HEK293 (cell line): ENCODE measurements around the gene CYP4F3.

ENCODE experiments used
- CTCF ChIA-PET: fragments of 350-600 bp; formaldehyde crosslinking; extraction: SDS; loops from one replicate; lab custom pipeline; 2021; ENCODE audit warnings: antibody characterized with exemption; lab: Yijun Ruan, JAX
- POLR2A ChIA-PET: fragments of 300-600 bp; formaldehyde crosslinking; extraction: SDS; loops from one replicate; lab custom pipeline; 2020; ENCODE audit warnings: antibody characterized with exemption, inconsistent platforms; lab: Yijun Ruan, JAX
- H3K27ac ChIP-seq: fragments of 200-500 bp; sonication (Bioruptor generic); 2 replicates; pipeline ENCODE4 v1.5.1; 2014; ENCODE audit warnings: low read depth, low read length, control low read depth, inconsistent platforms; ENCODE audit errors: extremely low read depth
- H3K36me3 ChIP-seq, 2 experiments: fragments of 200-500 bp in 1 of 2; sonication (Bioruptor generic) in 1 of 2; 1 replicate in 1 of 2; 2 replicates in 1 of 2; pipeline ENCODE4 v1.5.1; 2014 to 2017; ENCODE audit warnings: inconsistent platforms in 2 of 2, low read length in 2 of 2; ENCODE audit not compliant: control insufficient read depth in 2 of 2, insufficient read depth in 1 of 2
- H3K4me1 ChIP-seq: fragments of 200-500 bp; sonication (Bioruptor generic); 2 replicates; pipeline ENCODE4 v1.5.1; 2014; ENCODE audit warnings: mild to moderate bottlenecking, low read length, inconsistent platforms; ENCODE audit not compliant: control insufficient read depth, insufficient read depth
- H3K4me3 ChIP-seq: 2 replicates; pipeline ENCODE4 v1.5.1; 2011; ENCODE audit warnings: low read depth, mild to moderate bottlenecking, control low read depth, low read length, moderate library complexity
- H3K9me3 ChIP-seq: fragments of 200-500 bp; sonication (Bioruptor generic); 2 replicates; pipeline ENCODE4 v1.5.1; 2014; ENCODE audit warnings: low read depth, low read length, inconsistent platforms; ENCODE audit not compliant: control insufficient read depth, insufficient read depth
- HOXA7 ChIP-seq: sonication (generic); formaldehyde crosslinking; IDR thresholded peaks from 2 replicates; pipeline ENCODE4 v1.8.1; 2022; ENCODE audit warnings: missing genetic modification reagents, borderline replicate concordance
- HOXD13 ChIP-seq: sonication (generic); formaldehyde crosslinking; IDR thresholded peaks from 2 replicates; pipeline ENCODE4 v1.8.0; 2022; ENCODE audit warnings: missing genetic modification reagents, borderline replicate concordance
- KLF16 ChIP-seq: fragments of 450-650 bp; formaldehyde crosslinking; IDR thresholded peaks from 2 replicates; pipeline ENCODE4 v1.5.1; 2017; ENCODE audit warnings: missing biosample characterization, missing genetic modification characterization
- PRDM1 ChIP-seq: fragments of 450-650 bp; formaldehyde crosslinking; IDR thresholded peaks from 2 replicates; pipeline ENCODE4; 2016; ENCODE audit warnings: missing biosample characterization, missing genetic modification characterization
- ZBTB48 ChIP-seq: fragments of 450-650 bp; formaldehyde crosslinking; IDR thresholded peaks from 2 replicates; pipeline ENCODE4 v1.5.1; 2016; ENCODE audit warnings: missing biosample characterization, missing genetic modification characterization
- ZNF350 ChIP-seq: fragments of 450-650 bp; formaldehyde crosslinking; IDR thresholded peaks from 2 replicates; pipeline ENCODE4 v1.5.0; 2017; ENCODE audit warnings: missing biosample characterization, mild to moderate bottlenecking, missing genetic modification characterization
- ZNF416 ChIP-seq: fragments of 450-650 bp; formaldehyde crosslinking; IDR thresholded peaks from 2 replicates; pipeline ENCODE4 v1.5.1; 2016; ENCODE audit warnings: missing biosample characterization, missing genetic modification characterization
- ZNF529 ChIP-seq: fragments of 450-650 bp; formaldehyde crosslinking; IDR thresholded peaks from 2 replicates; pipeline ENCODE4 v1.5.1; 2017; ENCODE audit warnings: missing genetic modification characterization, missing biosample characterization; ENCODE audit not compliant: insufficient replicate concordance
- ZNF670 ChIP-seq: fragments of 450-650 bp; formaldehyde crosslinking; IDR thresholded peaks from 2 replicates; pipeline ENCODE4 v1.5.1; 2016; ENCODE audit warnings: missing biosample characterization, missing genetic modification characterization, low read depth
- ZNF791 ChIP-seq: fragments of 450-650 bp; formaldehyde crosslinking; IDR thresholded peaks from 2 replicates; pipeline ENCODE4 v1.5.1; 2016; ENCODE audit warnings: missing biosample characterization, missing genetic modification characterization
- TF ChIP-seq, protein P1 (sequence below): fragments of 450-650 bp; formaldehyde crosslinking; IDR thresholded peaks from 2 replicates; pipeline ENCODE4 v1.5.1; 2016; ENCODE audit warnings: missing biosample characterization, missing genetic modification characterization
- TF ChIP-seq, protein P2 (sequence below): fragments of 450-650 bp; formaldehyde crosslinking; IDR thresholded peaks from 2 replicates; pipeline ENCODE4 v1.5.1; 2016; ENCODE audit warnings: missing biosample characterization, missing genetic modification characterization, borderline replicate concordance
- TF ChIP-seq, protein P3 (sequence below): fragments of 450-650 bp; formaldehyde crosslinking; IDR thresholded peaks from 2 replicates; pipeline ENCODE4 v1.5.1; 2017; ENCODE audit warnings: missing biosample characterization, missing genetic modification characterization
- TF ChIP-seq, protein P4 (sequence below): fragments of 450-650 bp; formaldehyde crosslinking; IDR thresholded peaks from 2 replicates; pipeline ENCODE4 v1.5.1; 2016; ENCODE audit warnings: missing biosample characterization, missing genetic modification characterization
- TF ChIP-seq, protein P5 (sequence below): fragments of 450-650 bp; formaldehyde crosslinking; IDR thresholded peaks from 2 replicates; pipeline ENCODE4 v1.5.1; 2017; ENCODE audit warnings: missing biosample characterization, mild to moderate bottlenecking, missing genetic modification characterization, moderate library complexity

The CYP4F3 gene

DNA sequence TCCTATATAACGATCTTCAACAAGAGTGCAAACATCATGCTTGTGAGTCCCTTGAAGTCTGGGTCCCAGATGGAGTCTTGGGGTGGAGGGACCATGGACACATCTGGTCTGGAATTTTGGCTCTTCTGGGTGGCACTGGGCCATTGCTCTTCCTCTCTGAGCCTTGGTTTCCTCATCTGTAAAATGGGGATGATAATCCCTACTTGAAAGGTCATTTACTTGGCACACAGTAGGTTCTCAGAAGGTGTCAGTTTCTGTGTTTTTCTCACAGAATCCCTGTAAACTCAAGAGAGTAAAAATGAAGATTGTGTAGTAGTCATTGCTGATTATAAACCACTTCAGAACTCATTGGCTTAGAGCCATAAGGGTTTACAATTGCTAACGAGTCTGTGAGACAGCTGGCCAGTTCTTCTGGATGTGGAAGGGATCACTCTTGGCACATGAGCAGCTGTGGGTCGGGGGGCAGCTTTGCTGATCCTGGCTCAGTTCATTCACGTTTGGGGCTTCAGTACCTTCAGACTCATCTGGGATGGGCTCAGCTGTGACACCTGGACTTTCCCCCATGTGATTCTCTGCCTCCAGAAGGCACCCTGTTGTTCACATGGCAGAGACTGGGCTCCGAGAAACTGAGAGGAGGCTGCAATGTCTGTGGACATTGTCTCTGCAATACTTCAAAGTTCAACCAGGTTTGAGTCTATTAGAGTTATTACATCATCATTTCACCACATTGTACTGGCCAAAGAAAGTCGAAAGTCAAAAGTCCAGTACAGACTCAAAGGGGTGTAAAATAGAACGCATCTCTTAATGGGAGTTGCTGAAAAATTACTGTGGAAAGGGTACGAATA lies 40.0 kb downstream of the CYP4F3 start:
- CTCF ChIA-PET = no interaction called here
- TF ChIP-seq PRDM1 (tag by site-specific recombination) (no peak), ZBTB48 (tag by site-specific recombination) (no peak), ZNF529 (tag by site-specific recombination) (no peak), KLF16 (tag by site-specific recombination) (no peak), ZNF670 (tag by site-specific recombination) (no peak), ZNF416 (no peak)
- TF ChIP-seq, protein P1, sequence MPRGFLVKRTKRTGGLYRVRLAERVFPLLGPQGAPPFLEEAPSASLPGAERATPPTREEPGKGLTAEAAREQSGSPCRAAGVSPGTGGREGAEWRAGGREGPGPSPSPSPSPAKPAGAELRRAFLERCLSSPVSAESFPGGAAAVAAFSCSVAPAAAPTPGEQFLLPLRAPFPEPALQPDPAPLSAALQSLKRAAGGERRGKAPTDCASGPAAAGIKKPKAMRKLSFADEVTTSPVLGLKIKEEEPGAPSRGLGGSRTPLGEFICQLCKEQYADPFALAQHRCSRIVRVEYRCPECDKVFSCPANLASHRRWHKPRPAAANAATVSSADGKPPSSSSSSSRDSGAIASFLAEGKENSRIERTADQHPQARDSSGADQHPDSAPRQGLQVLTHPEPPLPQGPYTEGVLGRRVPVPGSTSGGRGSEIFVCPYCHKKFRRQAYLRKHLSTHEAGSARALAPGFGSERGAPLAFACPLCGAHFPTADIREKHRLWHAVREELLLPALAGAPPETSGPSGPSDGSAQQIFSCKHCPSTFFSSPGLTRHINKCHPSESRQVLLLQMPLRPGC (tag by site-specific recombination) = no peak
- TF ChIP-seq, protein P2, sequence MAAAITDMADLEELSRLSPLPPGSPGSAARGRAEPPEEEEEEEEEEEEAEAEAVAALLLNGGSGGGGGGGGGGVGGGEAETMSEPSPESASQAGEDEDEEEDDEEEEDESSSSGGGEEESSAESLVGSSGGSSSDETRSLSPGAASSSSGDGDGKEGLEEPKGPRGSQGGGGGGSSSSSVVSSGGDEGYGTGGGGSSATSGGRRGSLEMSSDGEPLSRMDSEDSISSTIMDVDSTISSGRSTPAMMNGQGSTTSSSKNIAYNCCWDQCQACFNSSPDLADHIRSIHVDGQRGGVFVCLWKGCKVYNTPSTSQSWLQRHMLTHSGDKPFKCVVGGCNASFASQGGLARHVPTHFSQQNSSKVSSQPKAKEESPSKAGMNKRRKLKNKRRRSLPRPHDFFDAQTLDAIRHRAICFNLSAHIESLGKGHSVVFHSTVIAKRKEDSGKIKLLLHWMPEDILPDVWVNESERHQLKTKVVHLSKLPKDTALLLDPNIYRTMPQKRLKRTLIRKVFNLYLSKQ (tag by site-specific recombination) = no peak
- TF ChIP-seq, protein P3, sequence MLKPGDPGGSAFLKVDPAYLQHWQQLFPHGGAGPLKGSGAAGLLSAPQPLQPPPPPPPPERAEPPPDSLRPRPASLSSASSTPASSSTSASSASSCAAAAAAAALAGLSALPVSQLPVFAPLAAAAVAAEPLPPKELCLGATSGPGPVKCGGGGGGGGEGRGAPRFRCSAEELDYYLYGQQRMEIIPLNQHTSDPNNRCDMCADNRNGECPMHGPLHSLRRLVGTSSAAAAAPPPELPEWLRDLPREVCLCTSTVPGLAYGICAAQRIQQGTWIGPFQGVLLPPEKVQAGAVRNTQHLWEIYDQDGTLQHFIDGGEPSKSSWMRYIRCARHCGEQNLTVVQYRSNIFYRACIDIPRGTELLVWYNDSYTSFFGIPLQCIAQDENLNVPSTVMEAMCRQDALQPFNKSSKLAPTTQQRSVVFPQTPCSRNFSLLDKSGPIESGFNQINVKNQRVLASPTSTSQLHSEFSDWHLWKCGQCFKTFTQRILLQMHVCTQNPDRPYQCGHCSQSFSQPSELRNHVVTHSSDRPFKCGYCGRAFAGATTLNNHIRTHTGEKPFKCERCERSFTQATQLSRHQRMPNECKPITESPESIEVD (tag by site-specific recombination) = no peak
- TF ChIP-seq, all 188 proteins: peak for 0
- Histone ChIP-seq H3K36me3 (no peaks in the 10 kb centered on the region), H3K27ac (no peak overlapping the region), H3K9me3 (no peaks in the 10 kb centered on the region), H3K4me3 (no peak overlapping the region), H3K4me1 (no peaks in the 10 kb centered on the region)
- POLR2A ChIA-PET = no interaction called here

DNA sequence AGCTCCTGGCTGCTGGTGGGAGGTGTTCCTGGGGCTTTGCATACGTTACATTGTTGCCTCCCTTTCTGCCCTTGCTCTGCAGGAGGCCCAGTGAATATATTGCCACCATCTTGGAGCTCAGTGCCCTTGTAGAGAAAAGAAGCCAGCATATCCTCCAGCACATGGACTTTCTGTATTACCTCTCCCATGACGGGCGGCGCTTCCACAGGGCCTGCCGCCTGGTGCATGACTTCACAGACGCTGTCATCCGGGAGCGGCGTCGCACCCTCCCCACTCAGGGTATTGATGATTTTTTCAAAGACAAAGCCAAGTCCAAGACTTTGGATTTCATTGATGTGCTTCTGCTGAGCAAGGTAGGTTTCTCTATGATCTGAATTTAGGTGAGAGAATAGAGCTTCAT lies 42.7 kb downstream of the CYP4F3 start:
- H3K9me3 ChIP-seq = no peaks in the 10 kb centered on the region
- ChIA-PET POLR2A (no interaction called here), CTCF (interaction anchor here (0.6 kb wide), 1 partner anchor 595 kb away, joined by 3 read pairs; no protein-coding TSS in a partner anchor)

DNA sequence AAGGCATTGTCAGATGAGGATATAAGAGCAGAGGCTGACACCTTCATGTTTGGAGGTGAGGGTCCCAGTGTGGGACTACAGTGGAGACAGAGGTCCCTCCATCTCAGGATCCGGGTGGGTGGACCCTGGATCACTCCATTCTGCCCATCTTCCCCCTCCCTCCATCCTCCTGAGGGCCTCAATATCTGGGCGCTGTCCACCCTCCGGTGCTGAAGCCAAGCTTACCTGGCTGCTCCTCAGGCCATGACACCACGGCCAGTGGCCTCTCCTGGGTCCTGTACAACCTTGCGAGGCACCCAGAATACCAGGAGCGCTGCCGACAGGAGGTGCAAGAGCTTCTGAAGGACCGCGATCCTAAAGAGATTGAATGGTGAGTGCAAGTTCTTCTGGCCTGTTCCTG lies 44.1 kb downstream of the CYP4F3 start:
- CTCF ChIA-PET = no interaction called here
- POLR2A ChIA-PET = no interaction called here
- Histone ChIP-seq H3K9me3 (no peaks in the 10 kb centered on the region), H3K36me3 (no peaks in the 10 kb centered on the region), H3K27ac (no peak overlapping the region), H3K4me3 (no peak overlapping the region), H3K4me1 (no peaks in the 10 kb centered on the region)
- TF ChIP-seq KLF16 (tag by site-specific recombination) (no peak), ZNF350 (tag by site-specific recombination) (no peak)
- TF ChIP-seq, protein P4, sequence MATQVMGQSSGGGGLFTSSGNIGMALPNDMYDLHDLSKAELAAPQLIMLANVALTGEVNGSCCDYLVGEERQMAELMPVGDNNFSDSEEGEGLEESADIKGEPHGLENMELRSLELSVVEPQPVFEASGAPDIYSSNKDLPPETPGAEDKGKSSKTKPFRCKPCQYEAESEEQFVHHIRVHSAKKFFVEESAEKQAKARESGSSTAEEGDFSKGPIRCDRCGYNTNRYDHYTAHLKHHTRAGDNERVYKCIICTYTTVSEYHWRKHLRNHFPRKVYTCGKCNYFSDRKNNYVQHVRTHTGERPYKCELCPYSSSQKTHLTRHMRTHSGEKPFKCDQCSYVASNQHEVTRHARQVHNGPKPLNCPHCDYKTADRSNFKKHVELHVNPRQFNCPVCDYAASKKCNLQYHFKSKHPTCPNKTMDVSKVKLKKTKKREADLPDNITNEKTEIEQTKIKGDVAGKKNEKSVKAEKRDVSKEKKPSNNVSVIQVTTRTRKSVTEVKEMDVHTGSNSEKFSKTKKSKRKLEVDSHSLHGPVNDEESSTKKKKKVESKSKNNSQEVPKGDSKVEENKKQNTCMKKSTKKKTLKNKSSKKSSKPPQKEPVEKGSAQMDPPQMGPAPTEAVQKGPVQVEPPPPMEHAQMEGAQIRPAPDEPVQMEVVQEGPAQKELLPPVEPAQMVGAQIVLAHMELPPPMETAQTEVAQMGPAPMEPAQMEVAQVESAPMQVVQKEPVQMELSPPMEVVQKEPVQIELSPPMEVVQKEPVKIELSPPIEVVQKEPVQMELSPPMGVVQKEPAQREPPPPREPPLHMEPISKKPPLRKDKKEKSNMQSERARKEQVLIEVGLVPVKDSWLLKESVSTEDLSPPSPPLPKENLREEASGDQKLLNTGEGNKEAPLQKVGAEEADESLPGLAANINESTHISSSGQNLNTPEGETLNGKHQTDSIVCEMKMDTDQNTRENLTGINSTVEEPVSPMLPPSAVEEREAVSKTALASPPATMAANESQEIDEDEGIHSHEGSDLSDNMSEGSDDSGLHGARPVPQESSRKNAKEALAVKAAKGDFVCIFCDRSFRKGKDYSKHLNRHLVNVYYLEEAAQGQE (tag by site-specific recombination) = peak; percentile 93

More for the DNA sequence above, 42.7 kb downstream of the CYP4F3 start:
- H3K27ac ChIP-seq = no peak overlapping the region
- no peak overlapping the region for H3K4me3 ChIP-seq
- H3K4me1 ChIP-seq = no peaks in the 10 kb centered on the region
- H3K36me3 ChIP-seq = no peaks in the 10 kb centered on the region
- TF ChIP-seq HOXD13 (CRISPR knock-in tag) = no peak
- no peak for TF ChIP-seq HOXA7
- TF ChIP-seq, protein P5, sequence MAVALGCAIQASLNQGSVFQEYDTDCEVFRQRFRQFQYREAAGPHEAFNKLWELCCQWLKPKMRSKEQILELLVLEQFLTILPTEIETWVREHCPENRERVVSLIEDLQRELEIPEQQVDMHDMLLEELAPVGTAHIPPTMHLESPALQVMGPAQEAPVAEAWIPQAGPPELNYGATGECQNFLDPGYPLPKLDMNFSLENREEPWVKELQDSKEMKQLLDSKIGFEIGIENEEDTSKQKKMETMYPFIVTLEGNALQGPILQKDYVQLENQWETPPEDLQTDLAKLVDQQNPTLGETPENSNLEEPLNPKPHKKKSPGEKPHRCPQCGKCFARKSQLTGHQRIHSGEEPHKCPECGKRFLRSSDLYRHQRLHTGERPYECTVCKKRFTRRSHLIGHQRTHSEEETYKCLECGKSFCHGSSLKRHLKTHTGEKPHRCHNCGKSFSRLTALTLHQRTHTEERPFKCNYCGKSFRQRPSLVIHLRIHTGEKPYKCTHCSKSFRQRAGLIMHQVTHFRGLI (tag by site-specific recombination) = no peak
- no peak for TF ChIP-seq ZNF791 (tag by site-specific recombination)
